T-helper 22 cell (primary cell): ENCODE results near the gene PPM1H.
"Not testable (repeated sequence)": the region's sequence is repeated elsewhere in the genome, so short reads cannot be mapped to it uniquely, and the experiment has no call there.

Source experiments
- DNase-seq: peaks from one replicate; pipeline ENCODE4 v3.0.0-alpha.2; 2020; ENCODE audit warnings: low read depth

Gene PPM1H

DNA sequence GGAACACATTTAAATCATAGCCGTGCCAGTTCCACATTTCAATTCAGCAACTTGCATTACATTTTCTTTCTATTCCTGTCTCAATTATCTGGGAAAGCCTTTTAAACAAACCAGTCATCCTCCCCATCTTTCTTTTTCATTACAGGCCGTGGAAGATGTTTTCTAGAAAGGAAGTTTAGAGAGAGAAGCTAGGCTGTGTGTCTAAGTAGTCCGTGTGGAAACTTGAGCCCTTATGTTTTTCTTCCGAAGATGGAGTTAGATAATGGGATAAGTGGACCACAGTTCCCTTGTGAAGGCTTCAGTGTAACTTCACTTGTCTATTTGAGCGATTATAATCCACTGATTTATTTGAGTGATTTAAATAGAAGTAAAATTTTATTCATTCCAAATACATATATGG lies 12.4 kb upstream of the PPM1H start:
- DNase-seq: no peak

DNA sequence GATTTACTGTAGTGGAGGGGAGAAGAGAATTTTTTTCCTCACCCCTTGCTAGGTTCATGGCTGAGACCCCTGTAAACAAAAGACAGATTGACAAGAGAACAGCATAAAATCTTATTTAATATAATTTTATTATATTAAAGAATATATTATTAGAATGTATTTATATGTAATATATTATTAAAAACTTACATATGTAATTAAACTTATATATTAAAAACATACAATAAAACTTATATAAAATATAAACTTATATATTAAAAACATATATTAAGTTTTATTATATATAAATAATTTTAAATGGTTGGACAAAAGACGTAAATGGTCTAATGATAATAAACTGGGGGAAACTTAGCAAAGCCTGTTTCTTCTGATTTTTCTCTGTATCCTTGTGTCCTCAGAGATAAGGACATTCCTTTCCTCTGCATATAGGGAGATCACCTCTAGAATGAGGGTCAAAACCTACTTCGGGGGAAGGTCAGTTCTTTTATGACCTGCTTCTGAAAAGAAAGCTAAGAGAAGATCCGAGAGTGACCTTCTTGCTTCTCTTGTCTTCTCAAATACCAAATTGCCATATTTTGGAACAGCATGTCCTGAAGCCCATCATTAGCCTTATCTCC lies 8.9 kb upstream of the PPM1H start:
- no peak for DNase-seq

DNA sequence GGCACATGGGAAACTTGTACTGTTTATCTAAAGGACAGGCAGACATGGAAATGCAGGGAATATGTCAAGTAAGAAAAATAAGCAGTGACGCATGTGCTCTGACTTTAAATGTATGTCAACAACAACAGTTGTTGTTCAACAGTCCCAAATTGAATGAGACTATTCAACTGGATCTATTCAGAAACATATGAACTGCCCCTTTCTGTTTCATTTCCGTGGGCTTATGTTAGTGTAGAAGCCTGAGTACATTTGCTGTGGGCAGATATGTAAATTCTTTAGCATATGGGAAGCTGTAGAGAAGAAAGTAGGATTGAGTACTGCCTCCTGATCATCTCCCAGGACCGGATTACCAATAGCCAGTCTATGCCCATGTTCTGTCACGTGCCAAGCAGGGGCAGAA lies 7.4 kb upstream of the PPM1H start:
- DNase-seq: not testable (repeated sequence)

DNA sequence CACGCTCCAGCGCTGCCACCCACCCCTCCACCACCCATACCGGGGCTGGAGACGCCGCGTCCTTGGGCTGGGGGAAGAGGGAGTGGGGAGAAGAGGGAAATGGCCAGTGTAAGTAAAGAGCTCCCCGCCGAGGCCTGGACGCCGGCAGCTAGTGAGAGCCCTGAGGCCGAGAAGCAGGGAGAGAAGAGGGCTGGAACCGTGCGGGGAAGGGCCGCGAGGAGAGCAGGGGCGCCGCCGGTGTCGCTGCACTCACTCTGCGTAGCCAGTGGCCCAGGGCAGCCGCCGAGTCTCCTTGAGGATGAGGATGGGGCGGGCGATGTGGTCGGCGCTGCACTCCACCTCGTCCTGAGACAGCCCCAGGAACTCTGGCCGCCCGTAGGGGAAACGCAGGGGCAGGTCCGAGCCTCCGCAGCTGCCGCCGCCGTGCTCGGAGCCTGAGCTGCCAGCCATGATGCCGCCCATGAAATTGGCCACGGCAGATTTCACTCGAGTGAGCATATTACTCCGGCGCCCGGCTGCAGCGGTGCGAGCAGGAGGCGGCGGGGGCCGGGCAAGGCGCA lies 631 bp downstream of the PPM1H start:
- no peak for DNase-seq

DNA sequence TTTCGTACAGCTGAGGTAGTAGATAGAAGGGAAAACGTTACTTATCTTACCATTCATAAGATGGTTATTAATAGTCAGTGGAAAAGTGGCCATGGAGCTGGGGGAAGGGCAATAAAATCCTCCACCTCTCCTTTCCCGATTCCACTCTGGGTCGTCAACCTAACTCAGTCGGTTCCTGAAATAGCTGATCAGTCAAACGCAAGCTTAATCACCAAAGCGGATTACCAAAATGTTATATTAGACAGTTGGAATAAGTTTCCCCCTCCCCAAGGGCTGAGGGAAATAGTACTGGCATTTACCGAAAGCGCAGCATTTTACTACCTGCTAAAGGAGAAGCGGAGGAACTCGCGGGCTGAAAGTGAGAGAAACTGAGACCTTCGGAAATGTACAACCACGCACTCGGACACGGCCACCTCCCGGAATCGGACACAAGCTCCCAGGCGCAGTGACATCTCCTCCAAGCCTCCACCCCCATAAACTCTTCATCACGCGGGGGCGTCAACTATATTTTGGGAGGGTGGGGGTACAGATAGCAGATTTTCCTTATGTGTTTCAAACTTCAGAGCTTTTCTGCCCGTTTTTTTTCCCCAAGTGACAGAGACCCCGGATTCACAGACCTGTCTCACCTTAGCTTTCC lies 1.2 kb downstream of the PPM1H start:
- no peak for DNase-seq

DNA sequence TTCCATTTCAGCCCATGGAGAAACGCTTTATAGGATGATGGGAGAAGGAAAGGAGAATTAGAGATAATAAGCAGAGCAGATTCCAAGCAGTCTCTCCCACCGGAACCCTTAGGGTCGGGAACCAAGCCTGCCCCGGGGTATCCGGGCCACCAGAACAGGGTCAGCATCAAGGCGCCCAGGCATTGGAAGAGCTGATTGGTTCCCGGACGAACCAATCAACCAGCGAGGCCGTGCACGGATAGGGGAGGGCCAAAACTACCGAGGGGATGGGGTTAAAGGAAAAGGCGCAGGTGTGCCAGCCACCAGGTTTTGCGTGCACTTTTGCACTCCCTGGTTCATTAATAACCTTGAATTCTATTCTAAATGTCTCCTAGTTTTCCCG lies 1.7 kb downstream of the PPM1H start:
- no peak for DNase-seq

DNA sequence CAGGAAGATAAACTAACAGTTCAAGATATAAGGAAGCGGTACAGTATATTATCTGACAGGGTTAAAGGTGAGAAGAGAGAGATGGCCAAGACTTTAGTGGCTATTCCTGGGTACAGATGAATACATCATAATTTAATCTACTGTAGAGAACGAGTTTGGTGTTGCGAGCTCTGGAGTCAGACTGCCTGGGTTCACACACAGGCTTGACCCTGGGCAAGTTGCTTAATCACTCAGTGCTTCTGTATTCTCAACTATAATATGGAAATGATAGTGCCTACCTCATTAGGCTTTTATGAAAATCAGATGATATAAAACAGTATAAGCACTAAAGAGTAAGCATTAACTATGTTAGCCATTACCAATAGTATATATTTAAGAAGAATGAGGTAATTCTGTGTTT lies 3.5 kb downstream of the PPM1H start:
- DNase-seq: no peak

DNA sequence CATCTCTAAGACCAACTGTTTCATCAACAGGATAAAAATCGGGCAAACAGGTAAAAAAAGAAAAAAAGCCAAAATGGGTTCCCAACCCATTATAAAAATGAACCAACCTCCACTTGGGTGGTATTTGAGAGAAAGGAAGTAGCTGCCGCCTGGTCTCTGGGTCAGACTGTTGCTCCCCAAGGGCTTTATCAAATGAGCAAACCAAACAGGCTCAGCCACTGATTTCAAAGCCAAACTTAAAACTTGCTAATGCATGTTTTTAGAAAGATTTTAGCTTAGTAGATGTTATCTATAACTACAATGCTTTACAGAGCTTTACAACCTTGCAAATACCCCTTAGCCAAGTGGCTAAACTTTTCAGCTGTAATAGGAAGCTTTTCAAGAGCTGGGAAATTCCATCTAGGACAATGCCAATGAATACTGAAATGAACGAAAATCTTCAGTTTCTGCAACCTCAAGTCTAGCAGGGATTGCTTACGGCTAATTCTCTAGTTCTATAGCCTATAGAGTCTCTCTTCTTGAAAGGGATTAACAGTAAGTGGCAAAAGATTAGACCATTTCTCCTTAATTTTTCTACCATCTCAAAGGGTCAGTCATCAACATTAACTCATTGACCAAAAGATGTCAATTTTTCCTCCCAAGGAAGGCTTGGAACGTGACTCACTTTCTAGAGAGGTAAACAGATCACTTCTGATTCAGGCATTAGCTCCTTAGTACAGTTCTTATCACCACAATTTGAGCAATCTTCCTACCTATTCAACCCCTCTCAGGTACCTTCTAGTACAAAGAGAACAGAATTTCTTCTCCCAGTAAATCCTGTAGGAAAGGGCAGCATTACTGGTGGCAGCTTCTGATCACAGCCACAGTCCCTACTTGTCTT lies 4.2 kb downstream of the PPM1H start:
- DNase-seq: no peak

DNA sequence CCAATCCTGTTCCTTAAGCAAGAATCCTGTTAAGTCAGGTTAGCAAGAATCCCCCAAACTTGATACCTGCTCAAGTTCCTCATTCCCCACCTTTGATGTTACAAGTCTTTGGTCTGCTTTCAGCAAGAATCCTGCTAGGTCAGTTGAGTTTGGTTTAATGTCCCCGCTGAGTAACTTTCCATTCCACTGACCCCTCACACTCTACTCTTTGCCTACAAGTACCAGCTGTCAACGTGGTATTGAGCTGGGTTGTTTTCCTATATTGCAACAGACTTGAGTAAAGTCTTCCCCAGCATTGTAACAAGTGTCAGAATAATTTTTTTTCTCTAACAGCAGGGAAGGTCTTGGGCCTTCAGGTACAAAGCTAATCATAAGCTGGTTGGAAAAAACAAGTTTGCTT lies 6.3 kb downstream of the PPM1H start:
- DNase-seq: no peak

DNA sequence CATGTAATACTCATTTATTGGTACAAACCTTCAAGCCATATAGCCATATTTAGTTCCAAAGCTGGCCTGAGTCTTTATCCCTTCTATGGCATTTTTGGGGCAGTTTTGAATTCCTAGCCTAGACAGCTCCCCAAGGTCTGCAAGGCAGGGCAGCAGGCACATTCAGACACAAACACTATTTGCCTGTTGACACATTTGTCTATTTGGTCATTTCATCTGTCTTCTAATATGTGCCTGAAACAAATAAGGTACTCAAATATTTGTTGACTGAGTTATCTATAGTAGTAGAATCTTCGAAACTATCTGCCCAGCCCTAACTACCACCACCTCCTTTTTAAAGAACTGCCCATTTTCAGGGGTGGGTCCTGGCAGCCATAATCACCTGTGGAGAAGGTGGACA lies 9.3 kb downstream of the PPM1H start:
- DNase-seq: no peak

DNA sequence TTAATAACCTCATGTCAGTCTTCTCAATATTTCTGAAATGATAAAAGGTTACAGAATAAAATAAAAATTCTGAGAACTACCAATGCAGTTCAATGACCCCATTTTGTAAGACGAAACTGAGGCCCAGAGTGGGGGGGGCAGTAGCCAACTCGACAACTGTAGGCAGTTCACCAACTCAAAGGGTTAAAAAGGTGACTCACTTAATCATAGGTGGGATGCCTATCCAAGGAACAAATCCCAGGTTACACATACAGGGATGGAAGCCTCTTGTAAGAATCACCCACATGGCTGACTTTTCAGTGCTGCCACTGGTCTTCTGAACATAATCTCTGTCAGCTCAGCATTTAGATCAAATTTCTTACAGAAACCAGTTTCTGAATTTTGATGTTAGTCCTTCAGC lies 10.9 kb downstream of the PPM1H start:
- no peak for DNase-seq

DNA sequence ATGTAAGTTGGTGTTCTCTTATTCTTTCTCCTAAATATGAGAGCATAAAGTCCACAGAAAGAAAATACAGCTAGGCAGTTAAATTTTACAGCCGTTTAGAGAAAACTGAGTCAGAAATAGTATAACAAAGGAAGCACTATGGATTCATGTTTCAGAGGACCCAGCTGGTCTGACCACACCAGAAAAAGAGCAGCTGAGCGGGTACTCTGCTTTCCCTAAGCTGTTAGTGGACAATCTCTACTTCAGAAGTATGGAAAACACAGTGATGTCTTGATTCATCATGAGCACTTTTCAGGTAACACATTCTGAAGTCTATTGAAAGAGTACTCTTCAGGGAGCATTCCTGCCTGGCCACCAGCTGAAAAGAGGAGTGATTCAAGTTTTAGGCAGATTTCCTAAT lies 12.4 kb downstream of the PPM1H start:
- DNase-seq: no peak

DNA sequence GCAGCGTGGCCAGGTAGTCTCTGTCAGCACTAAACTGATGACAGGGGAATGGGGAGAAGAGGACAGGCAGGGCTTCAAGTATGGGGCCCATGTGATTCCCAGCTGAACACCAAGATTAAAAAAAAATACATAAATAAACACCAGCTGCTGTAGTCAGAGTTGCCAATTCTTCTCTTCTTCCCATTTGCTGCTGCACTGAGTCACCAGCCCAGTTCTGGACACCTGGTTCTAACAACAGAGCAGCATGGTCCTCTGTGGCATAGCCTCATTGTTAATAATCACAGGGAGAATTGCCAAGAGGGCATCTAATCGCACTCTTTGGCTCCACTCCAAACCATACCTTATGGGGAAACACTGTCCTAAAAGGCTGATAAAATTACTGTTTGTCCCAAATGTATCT lies 15.1 kb downstream of the PPM1H start:
- DNase-seq: no peak

DNA sequence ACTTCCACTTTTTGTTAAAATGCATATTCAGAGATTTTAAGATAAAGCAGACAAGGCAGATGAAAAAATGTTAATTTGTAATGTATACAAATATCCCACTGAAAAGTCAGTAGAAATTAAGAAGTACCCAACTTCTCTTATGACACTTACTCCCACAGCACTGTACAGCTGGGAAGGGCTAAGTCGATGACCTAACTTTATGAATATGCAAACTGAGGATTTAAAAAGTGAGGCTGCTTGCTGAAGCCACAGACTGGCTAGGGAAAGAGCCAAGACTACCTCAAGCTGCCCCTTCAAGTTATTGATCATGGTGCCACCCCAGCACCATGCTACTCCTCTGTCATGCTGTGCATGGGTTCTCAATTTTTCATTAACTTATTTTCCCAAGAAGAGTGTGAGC lies 17.0 kb downstream of the PPM1H start:
- DNase-seq: no peak

DNA sequence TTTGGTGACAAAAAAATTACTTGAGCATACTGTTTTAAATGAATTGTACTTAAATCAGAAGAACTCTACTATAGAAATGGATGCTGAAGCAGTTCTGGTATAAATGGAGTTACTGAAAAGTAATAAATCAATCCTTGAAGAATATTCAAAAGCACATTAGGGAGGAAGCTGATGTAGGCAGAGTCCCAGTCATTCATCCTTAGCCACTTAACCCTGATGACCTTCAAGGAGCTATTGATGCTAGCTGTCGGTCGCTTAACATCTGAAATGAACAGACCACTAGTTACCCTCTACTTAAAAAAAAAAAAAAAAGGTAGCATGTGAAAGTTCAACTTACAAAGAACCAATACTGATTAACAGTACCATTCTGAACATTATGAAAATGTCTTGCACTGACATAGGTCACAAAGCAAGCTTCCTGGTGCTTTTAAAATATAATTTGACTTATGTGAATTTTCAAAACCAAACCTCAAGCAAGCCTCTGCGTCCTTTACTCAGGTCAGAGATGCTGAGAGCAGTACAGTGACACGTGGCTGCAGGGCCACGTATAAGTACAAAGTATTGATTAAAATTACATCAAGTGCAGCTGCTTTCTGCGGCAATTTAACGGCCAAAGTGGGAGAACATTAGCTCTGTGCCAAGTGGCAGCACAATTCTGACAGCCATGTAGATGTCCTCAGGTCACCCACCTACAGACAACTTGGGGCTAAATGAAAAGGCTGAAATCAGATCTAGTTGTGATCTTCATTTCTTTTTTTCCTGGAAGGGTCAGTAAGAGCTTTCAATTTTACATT lies 18.1 kb downstream of the PPM1H start:
- DNase-seq: no peak

DNA sequence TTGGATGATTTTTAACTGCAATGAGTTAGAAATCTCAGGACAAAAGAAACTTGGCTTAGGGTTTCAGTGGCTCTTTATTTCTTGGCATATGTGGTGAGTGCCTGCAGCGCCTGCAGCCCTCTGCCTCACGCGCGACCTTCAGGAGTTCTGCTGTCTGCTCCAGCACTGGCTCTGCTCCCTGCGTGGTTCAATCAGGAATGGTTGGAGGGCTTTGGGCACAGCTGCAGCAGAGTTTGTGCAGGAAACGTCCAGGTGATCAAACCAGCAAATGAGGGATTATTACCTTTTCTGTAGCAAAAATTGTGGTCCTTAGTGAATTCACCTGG lies 19.8 kb downstream of the PPM1H start:
- DNase-seq: no peak

DNA sequence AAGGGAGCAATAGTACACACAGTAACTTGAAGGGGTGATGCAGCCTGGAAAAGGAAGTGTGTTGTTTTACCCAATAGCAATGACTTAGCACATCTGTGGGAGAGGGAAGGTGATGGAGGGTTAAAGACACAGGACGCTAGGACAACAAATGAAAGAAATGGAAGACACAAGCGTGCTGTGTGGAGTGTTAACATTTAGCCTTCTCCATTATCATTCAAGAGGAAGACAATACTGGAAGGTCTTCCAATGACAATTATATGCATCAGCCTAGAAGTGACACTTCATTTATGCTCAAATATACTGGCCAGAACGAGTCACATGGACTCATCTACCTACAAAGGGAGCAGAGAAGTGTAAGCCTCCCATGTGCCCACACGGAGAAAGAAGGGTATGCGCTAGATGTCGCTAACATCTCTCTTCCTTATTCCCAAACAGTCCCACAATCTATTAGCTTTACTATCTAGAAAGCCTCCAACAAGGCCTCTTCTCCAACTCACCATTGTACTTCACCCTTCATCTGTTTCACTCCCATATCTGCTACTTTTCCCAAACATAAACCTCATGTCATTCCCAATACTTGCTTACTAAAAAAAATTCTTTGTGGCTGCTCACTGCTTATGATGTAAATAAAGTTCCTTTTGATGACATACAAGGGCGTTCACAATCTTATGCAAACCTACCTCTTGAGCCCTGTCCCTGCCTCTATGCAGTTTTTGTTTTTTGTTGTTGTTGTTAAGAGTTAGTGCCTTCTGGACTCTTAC lies 20.3 kb downstream of the PPM1H start:
- DNase-seq: no peak

DNA sequence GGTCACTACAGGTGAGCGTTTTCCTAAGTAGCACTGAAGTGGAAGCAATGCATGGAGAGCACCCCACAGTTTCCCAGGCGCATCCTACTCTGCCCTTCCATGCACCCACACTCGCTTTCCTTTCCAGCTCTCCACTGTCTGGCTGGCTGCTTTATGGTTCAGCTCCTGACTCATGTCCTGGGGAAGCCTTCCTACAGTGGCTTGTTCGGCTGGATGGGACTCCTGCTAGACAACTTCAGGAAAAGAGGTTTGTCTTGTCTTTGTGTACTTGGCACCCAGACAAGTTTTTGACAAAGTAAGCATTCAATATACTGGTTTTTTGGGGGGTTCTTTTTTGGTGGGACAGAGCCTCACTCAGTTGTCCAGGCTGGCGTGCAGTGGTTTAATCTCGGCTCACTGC lies 21.6 kb downstream of the PPM1H start:
- no peak for DNase-seq

DNA sequence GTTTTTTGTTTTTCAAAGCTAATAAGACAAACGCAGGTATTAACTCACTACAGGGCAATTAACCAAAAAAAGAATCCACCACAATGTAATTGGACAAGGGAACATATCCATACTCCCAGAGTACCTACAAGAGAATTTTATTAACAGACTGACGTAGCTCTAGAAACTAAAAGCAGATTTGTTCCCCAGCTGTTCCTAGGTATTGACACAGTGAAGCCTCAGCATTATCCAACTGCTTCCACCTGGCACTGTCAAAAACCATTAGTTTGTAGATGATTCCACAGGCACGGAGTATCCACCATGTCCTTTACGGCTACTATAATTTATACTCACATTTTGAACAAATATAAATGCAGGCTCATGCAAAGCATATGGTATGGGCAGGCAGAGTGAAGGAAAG lies 22.3 kb downstream of the PPM1H start:
- no peak for DNase-seq

DNA sequence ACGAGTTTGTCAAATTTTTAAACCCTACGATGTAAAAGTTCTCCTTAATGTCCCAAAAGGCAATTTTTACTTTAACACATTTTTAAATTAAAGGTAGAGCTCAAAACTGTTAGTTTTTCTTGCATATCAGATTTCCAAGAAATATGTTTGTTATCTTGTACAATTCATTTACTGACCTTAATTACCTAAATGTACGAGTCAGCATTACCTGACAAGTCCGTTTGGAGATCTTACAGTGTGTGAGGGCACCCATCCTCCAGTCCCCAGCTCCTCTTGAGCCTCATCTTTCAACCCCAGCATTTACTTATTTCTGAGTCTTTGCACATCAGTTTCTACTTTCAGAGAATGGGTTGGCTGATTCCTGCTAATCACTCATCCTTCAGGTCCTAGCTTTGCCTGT lies 23.7 kb downstream of the PPM1H start:
- DNase-seq: no peak

DNA sequence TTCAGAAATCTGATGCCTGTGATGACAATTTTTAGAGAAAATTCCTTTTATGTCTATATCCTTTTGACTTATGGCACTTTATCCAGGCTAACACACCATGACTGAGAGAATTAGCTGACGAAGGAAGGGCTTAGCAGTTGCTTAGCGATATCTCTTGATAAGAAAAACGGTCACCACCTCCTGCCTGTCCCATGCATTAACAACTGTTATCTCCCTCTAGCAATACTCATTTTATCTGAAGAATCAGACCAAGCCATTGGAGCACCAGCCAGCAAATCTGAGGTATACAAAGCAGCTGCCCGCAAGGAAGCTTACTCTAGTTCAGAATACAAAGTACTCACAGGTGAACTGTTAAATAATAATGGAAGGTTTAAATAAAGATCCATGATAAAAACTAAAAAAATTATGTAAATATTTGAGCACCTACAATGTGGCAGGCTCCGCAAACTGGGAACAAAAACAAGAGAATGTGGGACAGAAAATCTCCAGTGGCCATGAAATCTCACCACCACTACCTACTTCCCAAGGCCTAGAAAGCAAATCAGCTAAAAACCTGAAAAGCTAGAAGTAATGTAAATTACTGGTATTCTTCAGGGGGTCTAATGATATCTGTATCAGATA lies 24.3 kb downstream of the PPM1H start:
- no peak for DNase-seq
